ENCODE data around the gene ZBTB6. TPM values are rescaled to one million over a fixed set of nuclear protein-coding genes. Genes with fewer than 3 reads are reported as not detected.
A peak's percentile ranks its signal among the peaks of the same experiment; 100 is the strongest.

The ZBTB6 gene
- total RNA-seq (10 to 100 TPM in 3 of 5 experiments, 1 to 10 TPM in 2; 3.7 to 17.8 (median 14.4) TPM), polyA plus RNA-seq (1 to 10 TPM; 2.0 to 2.8 TPM), total RNA-seq (6.9 reads per million, percentile 29 among the genes with 10 or more reads in this experiment)

- H3K4me1 Mint-ChIP-seq = peaks cover 12 to 46% (median 42%) of the 10 kb centered on the region in 7 donors
- Histone ChIP-seq H3K9me3 (ENCODE audit: control insufficient read depth in 2 of 3, low read length in 3 of 3) (no peaks in the 10 kb centered on the region), H3K27ac (ENCODE audit: low read depth, low read length) (peak within 1 kb of the TSS; percentile 92), H3K4me3 (ENCODE audit: low read length) (peak within 1 kb of the TSS; percentile 74), H3K27me3 (ENCODE audit: control insufficient read depth in 2 of 2, insufficient read depth in 2 of 2, low read length in 2 of 2) (no peaks in the 10 kb centered on the region), H3K36me3 (ENCODE audit: control insufficient read depth in 2 of 3, insufficient read depth in 3 of 3, low read length in 3 of 3) (peaks cover 7 to 22% (median 7%) of the 10 kb centered on the region in 3 experiments), H3K4me1 (ENCODE audit: control insufficient read depth in 2 of 2, insufficient read depth in 2 of 2, low read length in 2 of 2) (peaks cover 9 to 13% of the 10 kb centered on the region in 2 donors)
- H3K36me3 Mint-ChIP-seq = peaks cover 6 to 34% (median 20%) of the 10 kb centered on the region in 5 donors
- peaks cover 0 to 2% (median 0%) of the 10 kb centered on the region in 11 donors for H3K9me3 Mint-ChIP-seq
- POLR2A ChIA-PET = interaction anchor here (0.6 to 2.9 kb wide), 15 partner anchors 9 to 85 kb away, joined by 3 to 46 read pairs (median 6); partner anchors contain the start of genes PDCL, RABGAP1, RC3H2 and ZBTB26
- H3K27me3 Mint-ChIP-seq = no peaks in the 10 kb centered on the region
- DNase-seq (peak; percentile 47 to 89 (median 77)), ATAC-seq (peak; percentile 96)
- CTCF ChIA-PET = interaction anchor here (0.8 to 1.3 kb wide), 4 partner anchors 17 to 78 kb away, joined by 3 to 5 read pairs (median 3); no protein-coding TSS in a partner anchor
- intact Hi-C loops (cut with micrococcal nuclease) = loop anchor here (1.0 to 2.0 kb wide), 7 partner anchors 8 to 448 kb away; partner anchors contain the start of genes RC3H2 (in 2 of the 2), ZBTB26 (in 2 of the 2) and PDCL (in 1 of the 2)
- peak within 1 kb of the TSS; percentile 91 to 100 (median 98) for H3K4me3 Mint-ChIP-seq
- H3K27ac Mint-ChIP-seq = peak within 1 kb of the TSS; percentile 90 to 100 (median 99)
These were observed at the start of gene ZBTB6 for GRCh38 chr9:122912964-122913673. ZBTB6 (minus strand) TSS chr9:122913323; CDS start chr9:122912072, 1,251 bp downstream.

- H3K36me3 ChIP-seq (ENCODE audit: control insufficient read depth in 2 of 3, insufficient read depth in 3 of 3, low read length in 3 of 3) = peaks cover 0 to 4% (median 4%) of the 10 kb centered on the region in 3 experiments
- POLR2A ChIA-PET = interaction anchor here (1.2 kb wide), 1 partner anchor 20 kb away, joined by 3 read pairs; the partner anchor contains the start of gene RABGAP1
These were observed 48.0 kb upstream of the ZBTB6 start for GRCh38 chr9:122961139-122961538.

GRCh38 chr9:122955961-122956360 lies 42.8 kb upstream of the ZBTB6 start:
- Histone ChIP-seq H3K4me3 (ENCODE audit: low read length) (no peak overlapping the region), H3K27ac (ENCODE audit: low read depth, low read length) (no peak overlapping the region), H3K9me3 (ENCODE audit: control insufficient read depth in 2 of 3, low read length in 3 of 3) (no peaks in the 10 kb centered on the region), H3K4me1 (ENCODE audit: control insufficient read depth in 2 of 2, insufficient read depth in 2 of 2, low read length in 2 of 2) (no peaks in the 10 kb centered on the region), H3K36me3 (ENCODE audit: control insufficient read depth in 2 of 3, insufficient read depth in 3 of 3, low read length in 3 of 3) (peaks cover 0 to 4% (median under 1%) of the 10 kb centered on the region in 3 experiments), H3K27me3 (ENCODE audit: control insufficient read depth in 2 of 2, insufficient read depth in 2 of 2, low read length in 2 of 2) (no peaks in the 10 kb centered on the region)
- H3K27ac Mint-ChIP-seq = no peak overlapping the region
- H3K4me3 Mint-ChIP-seq = no peak overlapping the region
- ChIA-PET POLR2A (interaction anchor here (1.4 kb wide), 1 partner anchor 15 kb away, joined by 4 read pairs; no protein-coding TSS in a partner anchor), CTCF (no interaction called here)
- intact Hi-C loops (cut with micrococcal nuclease) = no loop called here
- no peak for DNase-seq
- H3K9me3 Mint-ChIP-seq = peaks cover 0 to 8% (median 0%) of the 10 kb centered on the region in 11 donors
- no peaks in the 10 kb centered on the region for H3K27me3 Mint-ChIP-seq
- H3K36me3 Mint-ChIP-seq = peaks cover 6 to 43% (median 35%) of the 10 kb centered on the region in 5 donors
- peaks cover 1 to 31% (median 17%) of the 10 kb centered on the region in 7 donors for H3K4me1 Mint-ChIP-seq
- ATAC-seq = no peak

More at GRCh38 chr9:122961139-122961538, 48.0 kb upstream of the ZBTB6 start:
- CTCF ChIA-PET = interaction anchor here (0.6 kb wide), 1 partner anchor 11 kb away, joined by 3 read pairs; no protein-coding TSS in a partner anchor
- peaks cover 11 to 65% (median 51%) of the 10 kb centered on the region in 5 donors for H3K36me3 Mint-ChIP-seq
- Histone ChIP-seq H3K4me1 (ENCODE audit: control insufficient read depth in 2 of 2, insufficient read depth in 2 of 2, low read length in 2 of 2) (no peaks in the 10 kb centered on the region), H3K9me3 (ENCODE audit: control insufficient read depth in 2 of 3, low read length in 3 of 3) (no peaks in the 10 kb centered on the region), H3K27me3 (ENCODE audit: control insufficient read depth in 2 of 2, insufficient read depth in 2 of 2, low read length in 2 of 2) (no peaks in the 10 kb centered on the region), H3K27ac (ENCODE audit: low read depth, low read length) (no peak overlapping the region), H3K4me3 (ENCODE audit: low read length) (no peak overlapping the region)
- peaks cover 0 to 4% (median 0%) of the 10 kb centered on the region in 7 donors for H3K4me1 Mint-ChIP-seq
- no peak for ATAC-seq
- no peak for DNase-seq
- peaks cover 0 to 8% (median 0%) of the 10 kb centered on the region in 11 donors for H3K9me3 Mint-ChIP-seq
- intact Hi-C loops (cut with micrococcal nuclease) = no loop called here
- H3K27ac Mint-ChIP-seq = no peak overlapping the region
- H3K4me3 Mint-ChIP-seq = no peak overlapping the region
- H3K27me3 Mint-ChIP-seq = no peaks in the 10 kb centered on the region

GRCh38 chr9:122954253-122954691 lies 41.1 kb upstream of the ZBTB6 start:
- H3K27me3 Mint-ChIP-seq = no peaks in the 10 kb centered on the region
- CTCF ChIA-PET = no interaction called here
- H3K4me1 Mint-ChIP-seq = peaks cover 6 to 45% (median 32%) of the 10 kb centered on the region in 7 donors
- peaks cover 0 to 4% (median 0%) of the 10 kb centered on the region in 11 donors for H3K9me3 Mint-ChIP-seq
- POLR2A ChIA-PET = interaction anchor here (0.6 kb wide), 1 partner anchor 41 kb away, joined by 3 read pairs; no protein-coding TSS in a partner anchor
- Histone ChIP-seq H3K27ac (ENCODE audit: low read depth, low read length) (no peak overlapping the region), H3K27me3 (ENCODE audit: control insufficient read depth in 2 of 2, insufficient read depth in 2 of 2, low read length in 2 of 2) (no peaks in the 10 kb centered on the region), H3K36me3 (ENCODE audit: control insufficient read depth in 2 of 3, insufficient read depth in 3 of 3, low read length in 3 of 3) (no peaks in the 10 kb centered on the region), H3K4me1 (ENCODE audit: control insufficient read depth in 2 of 2, insufficient read depth in 2 of 2, low read length in 2 of 2) (no peaks in the 10 kb centered on the region), H3K4me3 (ENCODE audit: low read length) (no peak overlapping the region), H3K9me3 (ENCODE audit: control insufficient read depth in 2 of 3, low read length in 3 of 3) (no peaks in the 10 kb centered on the region)
- peaks cover 0 to 27% (median 24%) of the 10 kb centered on the region in 5 donors for H3K36me3 Mint-ChIP-seq
- intact Hi-C loops (cut with micrococcal nuclease) = no loop called here
- H3K4me3 Mint-ChIP-seq = no peak overlapping the region
- H3K27ac Mint-ChIP-seq = no peak overlapping the region
- no peak for ATAC-seq
- DNase-seq = no peak

GRCh38 chr9:122951056-122951455 lies 37.9 kb upstream of the ZBTB6 start:
- intact Hi-C loops (cut with micrococcal nuclease) = no loop called here
- Mint-ChIP-seq H3K4me3 (peak overlapping the region in 1 of 10 donors; percentile 38), H3K27ac (no peak overlapping the region), H3K27me3 (no peaks in the 10 kb centered on the region), H3K36me3 (peaks cover 0 to 25% (median 7%) of the 10 kb centered on the region in 5 donors), H3K4me1 (peaks cover 23 to 65% (median 55%) of the 10 kb centered on the region in 7 donors), H3K9me3 (no peaks in the 10 kb centered on the region)
- H3K4me3 ChIP-seq (ENCODE audit: low read length) = no peak overlapping the region
- H3K36me3 ChIP-seq (ENCODE audit: control insufficient read depth in 2 of 3, insufficient read depth in 3 of 3, low read length in 3 of 3) = no peaks in the 10 kb centered on the region
- DNase-seq = no peak
- H3K4me1 ChIP-seq (ENCODE audit: control insufficient read depth in 2 of 2, insufficient read depth in 2 of 2, low read length in 2 of 2) = no peaks in the 10 kb centered on the region
- ChIA-PET CTCF (interaction anchor here (0.7 kb wide), 1 partner anchor 10 kb away, joined by 3 read pairs; no protein-coding TSS in a partner anchor), POLR2A (no interaction called here)
- H3K9me3 ChIP-seq (ENCODE audit: control insufficient read depth in 2 of 3, low read length in 3 of 3) = no peaks in the 10 kb centered on the region
- H3K27ac ChIP-seq (ENCODE audit: low read depth, low read length) = no peak overlapping the region
- no peak for ATAC-seq
- H3K27me3 ChIP-seq (ENCODE audit: control insufficient read depth in 2 of 2, insufficient read depth in 2 of 2, low read length in 2 of 2) = no peaks in the 10 kb centered on the region

- Histone ChIP-seq H3K4me3 (ENCODE audit: low read length) (no peak overlapping the region), H3K27me3 (ENCODE audit: control insufficient read depth in 2 of 2, insufficient read depth in 2 of 2, low read length in 2 of 2) (no peaks in the 10 kb centered on the region), H3K27ac (ENCODE audit: low read depth, low read length) (no peak overlapping the region), H3K36me3 (ENCODE audit: control insufficient read depth in 2 of 3, insufficient read depth in 3 of 3, low read length in 3 of 3) (no peaks in the 10 kb centered on the region), H3K9me3 (ENCODE audit: control insufficient read depth in 2 of 3, low read length in 3 of 3) (no peaks in the 10 kb centered on the region), H3K4me1 (ENCODE audit: control insufficient read depth in 2 of 2, insufficient read depth in 2 of 2, low read length in 2 of 2) (no peaks in the 10 kb centered on the region)
- Mint-ChIP-seq H3K4me3 (no peak overlapping the region), H3K27ac (no peak overlapping the region), H3K4me1 (peaks cover 30 to 69% (median 57%) of the 10 kb centered on the region in 7 donors), H3K27me3 (no peaks in the 10 kb centered on the region), H3K36me3 (peaks cover 0 to 27% (median 7%) of the 10 kb centered on the region in 5 donors), H3K9me3 (no peaks in the 10 kb centered on the region)
- DNase-seq = no peak
- POLR2A ChIA-PET = no interaction called here
- intact Hi-C loops (cut with micrococcal nuclease) = no loop called here
- no peak for ATAC-seq
- CTCF ChIA-PET = interaction anchor here (0.7 kb wide), 1 partner anchor 11 kb away, joined by 3 read pairs; no protein-coding TSS in a partner anchor
These were observed 37.1 kb upstream of the ZBTB6 start for GRCh38 chr9:122950263-122950662.

Measured in naive thymus-derived CD4-positive, alpha-beta T cell (primary cell).